GM23248 (cell line): ENCODE measurements around the gene PARD3B.

Experiments used
- EZH2 ChIP-seq: fragments of 200-600 bp; sonication (generic); IDR thresholded peaks from 2 replicates; pipeline ENCODE4 v1.6.1; 2018; ENCODE audit warnings: antibody characterized with exemption, mild to moderate bottlenecking; ENCODE audit not compliant: insufficient read depth, poor library complexity, severe bottlenecking
- EZH2phosphoT487 ChIP-seq: fragments of 200-600 bp; sonication (generic); IDR thresholded peaks from 2 replicates; pipeline ENCODE4 v1.6.1; 2018; ENCODE audit warnings: antibody characterized with exemption, moderate library complexity, mild to moderate bottlenecking, low read depth; ENCODE audit not compliant: insufficient read depth

DNA sequence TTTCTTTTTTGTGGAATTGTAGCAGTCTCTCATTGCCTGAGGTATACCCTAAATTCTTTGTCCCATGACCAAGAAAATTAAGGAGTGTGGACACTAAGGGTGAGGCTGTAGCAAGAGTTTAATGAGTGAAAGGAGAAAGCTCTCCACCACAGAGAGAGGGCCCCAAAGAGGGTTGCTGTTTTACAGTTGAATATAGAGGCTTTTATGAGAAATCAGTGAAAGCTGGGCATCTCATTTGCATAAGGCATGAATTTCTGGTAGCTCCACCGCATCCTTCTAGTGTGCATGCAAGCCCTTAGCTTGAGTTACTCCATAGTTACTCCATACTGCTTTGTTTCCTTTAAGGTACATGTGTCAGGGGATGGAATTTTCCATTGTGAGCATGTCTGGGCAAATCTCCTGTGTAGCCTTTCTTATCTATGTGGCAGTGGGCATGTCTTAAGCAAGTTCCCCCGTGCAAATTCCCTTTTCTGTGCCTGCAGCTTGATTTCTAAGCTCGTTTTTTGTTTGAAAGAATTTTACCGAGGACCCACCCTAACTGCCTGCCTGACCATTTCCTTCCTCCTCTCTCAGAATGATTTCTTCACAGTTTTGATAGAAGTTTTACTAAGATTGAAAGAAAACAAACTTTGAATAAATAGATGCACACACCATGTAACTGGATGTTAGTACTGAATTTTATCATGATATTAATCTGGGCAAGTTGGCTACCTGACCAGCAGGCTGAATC is 218.9 kb downstream of the PARD3B start:
- TF ChIP-seq EZH2 = no peak
- no peak for TF ChIP-seq EZH2phosphoT487
